H1 (cell line): ENCODE data around the gene JAG1.

Experiments used
- CREB1 ChIP-seq: IDR thresholded peaks from 2 replicates; pipeline ENCODE4 v1.6.1; 2012; ENCODE audit warnings: inconsistent platforms
- EZH2 ChIP-seq: fragments of 200-600 bp; sonication (generic); IDR thresholded peaks from 2 replicates; pipeline ENCODE4 v1.7.1; 2012; ENCODE audit warnings: low read depth, mild to moderate bottlenecking, moderate library complexity, low read length, inconsistent platforms; ENCODE audit not compliant: severe bottlenecking
- KDM1A ChIP-seq: fragments of 200-600, 300-600 bp; sonication (generic); IDR thresholded peaks from 2 replicates; pipeline ENCODE4 v1.7.1; 2016; ENCODE audit warnings: mild to moderate bottlenecking, low read length, borderline replicate concordance
- POLR2A ChIP-seq, 2 experiments: IDR thresholded peaks; 1 replicate in 1 of 2; 2 replicates in 1 of 2; pipeline ENCODE4 v1.6.1; 2011; ENCODE audit warnings: low read depth in 2 of 2, low read length in 2 of 2, mild to moderate bottlenecking in 2 of 2; ENCODE audit errors: control extremely low read depth in 1 of 2
- RFX5 ChIP-seq: IDR thresholded peaks from 2 replicates; pipeline ENCODE4 v1.6.1; 2011; ENCODE audit warnings: low read depth, low read length, improper control_type of control experiment, borderline replicate concordance
- SIN3A ChIP-seq, 2 experiments: IDR thresholded peaks in 1 of 2; conservative IDR thresholded peaks in 1 of 2; 2 replicates each; pipeline ENCODE4 v1.6.1; 2011 to 2012; ENCODE audit warnings: low read length in 2 of 2, improper control_type of control experiment in 1 of 2, low read depth in 1 of 2, mild to moderate bottlenecking in 1 of 2

- TF ChIP-seq SIN3A (conservative IDR thresholded peaks at IDR 0.05 in 1 of 2, IDR thresholded peaks at IDR 0.05 in 1 of 2; ENCODE audit: low read depth in 1 of 2, low read length in 2 of 2) (no peak), EZH2 (no peak), RFX5 (no peak), CREB1 (no peak), POLR2A (IDR thresholded peaks at IDR 0.05; ENCODE audit: control extremely low read depth in 1 of 2, low read depth in 2 of 2, low read length in 2 of 2) (no peak), KDM1A (no peak)
Observed at GRCh38 chr20:10649080-10649796, 24.6 kb downstream of the JAG1 start.
